RPMI8226 (cell line): ENCODE measurements around the gene SCN3B.

Experiments
- DNase-seq: peaks from one replicate; pipeline ENCODE4 v3.0.0-alpha.2; 2015

SCN3B gene

GRCh38 chr11:123653827-123654565 is 428 bp downstream of the SCN3B start:
- peak; percentile 11 for DNase-seq

- no peak for DNase-seq
These were observed 969 bp downstream of the SCN3B start for GRCh38 chr11:123653483-123653826.

GRCh38 chr11:123652599-123652998 is 1.8 kb downstream of the SCN3B start:
- no peak for DNase-seq

- no peak for DNase-seq
These were observed 3.5 kb downstream of the SCN3B start for GRCh38 chr11:123650901-123651300.

- no peak for DNase-seq
These were observed 9.0 kb downstream of the SCN3B start for GRCh38 chr11:123645286-123645975.

- no peak for DNase-seq
These were observed 12.0 kb downstream of the SCN3B start for GRCh38 chr11:123642435-123642834.

GRCh38 chr11:123641495-123641840 is 13.0 kb downstream of the SCN3B start:
- DNase-seq = no peak

GRCh38 chr11:123640677-123641494 is 13.5 kb downstream of the SCN3B start:
- DNase-seq = peak; percentile 34

GRCh38 chr11:123640029-123640428 is 14.4 kb downstream of the SCN3B start:
- DNase-seq = no peak

GRCh38 chr11:123630126-123630608 is 24.3 kb downstream of the SCN3B start:
- no peak for DNase-seq

- no peak for DNase-seq
These were observed 25.3 kb downstream of the SCN3B start for GRCh38 chr11:123628936-123629683.

- no peak for DNase-seq
These were observed 29.4 kb downstream of the SCN3B start for GRCh38 chr11:123624974-123625373.

GRCh38 chr11:123622576-123622975 is 31.8 kb downstream of the SCN3B start:
- DNase-seq = no peak

GRCh38 chr11:123616505-123617198 is 37.8 kb downstream of the SCN3B start:
- DNase-seq = no peak

GRCh38 chr11:123611698-123612097 is 42.7 kb downstream of the SCN3B start:
- no peak for DNase-seq

- no peak for DNase-seq
These were observed 45.5 kb downstream of the SCN3B start for GRCh38 chr11:123608945-123609344.

- no peak for DNase-seq
These were observed 46.1 kb downstream of the SCN3B start for GRCh38 chr11:123608371-123608770.

- no peak for DNase-seq
These were observed 46.6 kb downstream of the SCN3B start for GRCh38 chr11:123607781-123608180.

GRCh38 chr11:123603666-123604065 is 50.8 kb downstream of the SCN3B start:
- no peak for DNase-seq

GRCh38 chr11:123601743-123602142 is 52.7 kb downstream of the SCN3B start:
- DNase-seq = no peak

GRCh38 chr11:123601136-123601535 is 53.3 kb downstream of the SCN3B start:
- no peak for DNase-seq

GRCh38 chr11:123597859-123598258 is 56.6 kb downstream of the SCN3B start:
- DNase-seq = no peak
